ENCODE measurements around the gene ZNF205.

The ZNF205 gene

DNA sequence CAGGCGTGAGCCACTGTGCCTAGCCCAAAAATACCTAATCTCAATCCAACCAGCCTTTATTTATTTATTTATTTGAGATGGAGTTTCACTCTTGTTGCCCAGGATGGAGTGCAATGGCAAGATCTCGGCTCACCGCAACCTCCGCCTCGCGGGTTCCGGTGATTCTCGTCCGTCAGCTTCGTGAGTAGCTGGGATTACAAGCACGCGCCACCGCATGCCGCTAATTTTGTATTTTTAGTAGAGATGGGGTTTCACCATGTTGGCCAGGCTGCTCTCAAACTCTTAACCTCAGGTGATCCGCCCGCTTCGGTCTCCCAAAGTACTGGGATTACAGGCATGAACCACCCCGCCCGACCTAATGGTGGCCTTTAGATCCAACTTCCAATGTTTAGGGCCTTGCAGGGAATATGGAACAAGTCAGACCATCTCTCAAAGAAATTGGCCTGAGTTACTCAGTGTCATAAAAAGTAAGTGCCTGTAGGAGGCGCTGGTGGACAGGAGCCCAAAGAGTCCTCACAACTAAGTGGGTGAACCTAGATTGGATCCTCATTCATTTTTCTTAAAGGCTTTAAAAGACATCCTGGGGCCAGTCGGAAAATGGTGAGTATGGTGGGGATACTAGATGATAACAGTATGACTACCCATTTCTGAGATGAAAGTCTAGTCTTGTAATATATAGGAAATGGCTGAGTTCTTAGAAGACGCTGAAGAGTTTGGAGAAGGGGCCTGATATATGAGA lies 17.9 kb upstream of the ZNF205 start:
- H3K4me3 ChIP-seq (ENCODE audit: low read depth, low read length): no peak overlapping the region
- TF ChIP-seq, protein P1, sequence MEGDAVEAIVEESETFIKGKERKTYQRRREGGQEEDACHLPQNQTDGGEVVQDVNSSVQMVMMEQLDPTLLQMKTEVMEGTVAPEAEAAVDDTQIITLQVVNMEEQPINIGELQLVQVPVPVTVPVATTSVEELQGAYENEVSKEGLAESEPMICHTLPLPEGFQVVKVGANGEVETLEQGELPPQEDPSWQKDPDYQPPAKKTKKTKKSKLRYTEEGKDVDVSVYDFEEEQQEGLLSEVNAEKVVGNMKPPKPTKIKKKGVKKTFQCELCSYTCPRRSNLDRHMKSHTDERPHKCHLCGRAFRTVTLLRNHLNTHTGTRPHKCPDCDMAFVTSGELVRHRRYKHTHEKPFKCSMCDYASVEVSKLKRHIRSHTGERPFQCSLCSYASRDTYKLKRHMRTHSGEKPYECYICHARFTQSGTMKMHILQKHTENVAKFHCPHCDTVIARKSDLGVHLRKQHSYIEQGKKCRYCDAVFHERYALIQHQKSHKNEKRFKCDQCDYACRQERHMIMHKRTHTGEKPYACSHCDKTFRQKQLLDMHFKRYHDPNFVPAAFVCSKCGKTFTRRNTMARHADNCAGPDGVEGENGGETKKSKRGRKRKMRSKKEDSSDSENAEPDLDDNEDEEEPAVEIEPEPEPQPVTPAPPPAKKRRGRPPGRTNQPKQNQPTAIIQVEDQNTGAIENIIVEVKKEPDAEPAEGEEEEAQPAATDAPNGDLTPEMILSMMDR (IDR thresholded peaks at IDR 0.05; ENCODE audit: borderline replicate concordance, insufficient read depth, low read depth, low read length): peak; percentile 72

DNA sequence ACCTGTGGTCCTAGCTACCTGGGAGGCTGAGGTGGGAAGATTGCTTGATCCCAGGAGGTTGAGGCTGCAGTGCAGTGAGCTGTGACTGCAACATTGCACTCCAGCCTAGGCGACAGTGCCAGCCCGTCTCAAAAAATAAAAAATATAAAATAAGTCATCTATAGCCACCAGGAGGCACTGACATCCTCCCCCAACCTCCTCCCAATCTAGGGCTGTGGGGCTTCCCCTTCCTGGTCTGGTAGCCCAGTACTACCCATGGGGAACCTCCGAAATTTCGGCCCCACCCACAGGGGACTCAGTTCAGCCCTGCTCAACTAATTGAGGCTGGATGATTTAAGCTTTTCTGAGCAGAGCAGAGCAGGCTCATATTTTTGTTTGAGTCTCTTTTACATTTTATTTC lies 16.5 kb upstream of the ZNF205 start:
- H3K4me3 ChIP-seq (ENCODE audit: low read depth, low read length): no peak overlapping the region
- TF ChIP-seq, protein P1 (IDR thresholded peaks at IDR 0.05; ENCODE audit: borderline replicate concordance, insufficient read depth, low read depth, low read length): peak; percentile 55; the same call in 1 of the 2 replicates

DNA sequence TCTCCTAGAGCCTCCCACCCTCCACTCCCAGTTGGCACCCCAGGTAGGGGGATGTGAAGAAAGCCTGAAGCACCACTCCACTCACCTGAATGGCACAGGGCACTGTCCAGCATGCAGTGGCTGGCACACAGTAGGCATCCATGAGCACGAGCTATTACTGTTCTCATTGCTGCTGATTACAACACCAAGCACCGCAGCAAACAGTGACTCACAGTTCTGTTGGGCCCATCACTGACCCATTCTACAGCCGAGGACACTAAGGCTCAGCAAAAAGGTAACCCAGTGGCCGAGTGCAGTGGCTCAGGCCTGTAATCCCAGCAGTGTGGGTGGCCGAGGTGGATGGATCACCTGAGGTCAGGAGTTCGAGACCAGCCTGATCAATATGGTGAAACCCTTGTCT lies 16.0 kb upstream of the ZNF205 start:
- H3K4me3 ChIP-seq (ENCODE audit: low read depth, low read length): no peak overlapping the region
- TF ChIP-seq, protein P1 (IDR thresholded peaks at IDR 0.05; ENCODE audit: borderline replicate concordance, insufficient read depth, low read depth, low read length): no peak

DNA sequence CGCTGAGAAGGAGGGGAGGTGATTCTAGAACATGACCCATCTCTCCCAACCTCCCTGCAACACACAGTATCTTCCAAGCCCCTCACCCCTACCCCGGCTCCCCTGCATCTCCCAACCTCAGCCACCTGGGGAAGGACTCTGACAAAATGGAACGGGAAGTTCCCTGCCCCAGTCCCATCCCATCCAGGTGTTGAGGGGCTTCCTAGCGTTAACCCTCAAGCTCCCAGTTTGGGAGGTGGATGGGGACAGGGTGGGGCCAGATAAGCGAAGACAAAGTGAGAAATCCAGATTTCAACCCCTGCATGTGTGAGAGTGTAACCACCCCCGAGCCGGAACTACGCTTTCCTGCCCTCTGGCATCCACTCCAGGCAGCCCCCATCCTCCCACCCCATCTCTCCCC lies 15.1 kb upstream of the ZNF205 start:
- no peak overlapping the region for H3K4me3 ChIP-seq (ENCODE audit: low read depth, low read length)
- TF ChIP-seq, protein P1 (IDR thresholded peaks at IDR 0.05; ENCODE audit: borderline replicate concordance, insufficient read depth, low read depth, low read length): no peak

DNA sequence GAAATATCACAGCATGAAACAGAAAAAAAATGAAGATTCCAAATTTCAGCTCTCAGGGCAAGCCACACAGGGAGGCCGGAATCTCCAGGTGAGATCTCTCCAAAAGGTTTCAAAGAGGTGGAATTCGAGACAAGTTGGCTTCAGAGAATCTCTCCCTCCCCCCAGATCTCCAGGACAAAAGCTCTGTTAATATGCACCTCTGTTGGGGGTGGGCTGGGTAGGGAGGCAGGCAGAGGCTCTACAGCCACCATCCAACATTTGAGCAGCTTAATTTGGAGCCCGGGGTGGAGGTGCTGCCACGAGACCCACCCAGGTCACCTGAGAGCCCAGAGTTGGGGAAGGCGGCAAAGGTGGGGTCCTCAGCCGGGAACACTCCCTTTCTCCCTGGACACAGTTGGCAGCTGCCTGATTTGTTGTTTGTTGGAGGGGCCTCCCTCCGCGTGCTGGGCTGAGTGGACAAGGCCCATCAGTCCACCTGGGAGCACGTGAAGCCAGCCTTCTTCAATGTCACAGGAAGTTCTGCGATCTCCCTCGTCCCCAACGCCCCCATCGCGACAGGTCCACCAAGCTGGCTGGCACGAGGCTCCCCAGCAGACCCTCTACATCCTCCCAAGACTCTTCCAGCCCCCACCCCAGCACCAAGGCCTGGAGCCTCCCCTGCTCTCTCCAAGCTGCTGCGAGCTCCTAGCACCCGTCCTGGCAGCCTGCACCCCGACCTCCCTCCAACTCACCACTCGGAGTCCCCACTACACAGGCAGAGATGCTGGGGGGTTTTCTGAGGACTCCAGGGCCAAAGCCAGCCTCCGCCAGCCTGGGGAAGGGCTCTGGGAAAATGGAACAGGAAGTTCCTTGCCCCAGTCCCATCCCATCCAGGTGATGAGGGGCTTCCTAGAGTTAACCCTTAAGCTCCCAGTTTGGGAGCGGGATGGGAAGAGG lies 13.7 kb upstream of the ZNF205 start, which contains the start of gene ZSCAN10:
TSS of gene ZSCAN10 (minus strand) at position 836 of the 936 bp plus-strand sequence. CDS start 6,357 bp downstream, outside the sequence.
- no peak within 1 kb of the TSS for H3K4me3 ChIP-seq (ENCODE audit: low read depth, low read length)
- TF ChIP-seq, protein P1 (IDR thresholded peaks at IDR 0.05; ENCODE audit: borderline replicate concordance, insufficient read depth, low read depth, low read length): no peak

DNA sequence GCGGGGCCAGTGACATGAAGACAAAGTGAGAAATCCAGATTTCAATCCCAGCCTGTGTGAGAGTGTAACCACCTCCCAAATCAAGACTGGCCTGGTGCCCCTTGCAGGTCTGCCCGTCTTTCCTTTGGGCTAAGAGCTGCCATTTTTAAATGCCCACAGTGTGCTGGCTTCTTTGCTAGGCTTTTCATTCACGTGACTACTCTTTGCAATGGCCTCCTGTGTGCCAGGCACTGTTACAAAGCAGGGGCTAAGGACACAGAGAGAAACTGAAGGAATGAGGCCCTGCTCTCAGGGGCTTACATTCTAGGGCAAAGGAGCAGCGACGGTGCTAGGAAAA lies 13.0 kb upstream of the ZNF205 start:
- TF ChIP-seq, protein P1 (IDR thresholded peaks at IDR 0.05; ENCODE audit: borderline replicate concordance, insufficient read depth, low read depth, low read length): no peak
- H3K4me3 ChIP-seq (ENCODE audit: low read depth, low read length): no peak overlapping the region

Measured in GM12875 (cell line).